Measurements from ENCODE around the gene MFGE8.
A peak's percentile ranks its signal among the peaks of the same experiment; 100 is the strongest.

MFGE8 gene

DNA sequence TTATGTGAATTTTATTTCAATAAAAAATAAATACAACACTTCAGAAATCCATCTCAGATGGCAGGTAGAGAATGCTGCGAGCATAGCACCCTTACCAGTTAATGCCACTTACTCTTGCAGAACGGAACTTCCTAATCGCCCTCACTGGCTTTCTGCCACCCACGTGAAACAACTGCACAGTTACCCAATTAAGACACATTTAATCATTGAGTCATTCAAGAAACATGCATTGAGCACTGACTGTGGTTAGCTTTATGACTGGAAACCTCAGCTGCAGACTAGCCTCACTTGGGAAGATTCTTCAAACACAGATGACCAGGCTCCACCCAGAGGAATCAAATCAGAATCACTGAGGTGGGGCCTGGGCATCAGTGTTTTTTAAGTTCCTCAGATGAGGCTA is 5.6 kb upstream of the MFGE8 start:
- no peak for DNase-seq (ENCODE audit: low read depth in 3 of 3)

DNA sequence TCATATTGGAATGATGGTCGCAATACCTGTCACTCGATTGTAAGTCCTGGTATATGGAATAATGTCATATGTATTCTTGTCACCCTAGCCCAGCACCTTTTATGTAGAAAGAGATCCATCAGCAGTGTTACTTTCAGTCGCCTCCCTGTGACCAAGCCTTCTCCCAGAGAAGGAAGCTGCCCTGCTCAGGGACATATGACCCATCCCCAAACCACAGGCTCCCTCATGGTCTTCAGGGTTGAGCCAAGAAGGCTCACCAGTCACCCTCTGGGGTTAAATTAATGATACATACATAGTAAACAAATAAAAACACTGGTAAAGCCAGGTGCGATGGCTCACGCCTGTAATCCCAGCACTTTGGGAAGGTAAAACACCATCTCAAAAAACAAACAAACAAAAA is 4.6 kb upstream of the MFGE8 start:
- DNase-seq (ENCODE audit: low read depth in 3 of 3) = no peak

DNA sequence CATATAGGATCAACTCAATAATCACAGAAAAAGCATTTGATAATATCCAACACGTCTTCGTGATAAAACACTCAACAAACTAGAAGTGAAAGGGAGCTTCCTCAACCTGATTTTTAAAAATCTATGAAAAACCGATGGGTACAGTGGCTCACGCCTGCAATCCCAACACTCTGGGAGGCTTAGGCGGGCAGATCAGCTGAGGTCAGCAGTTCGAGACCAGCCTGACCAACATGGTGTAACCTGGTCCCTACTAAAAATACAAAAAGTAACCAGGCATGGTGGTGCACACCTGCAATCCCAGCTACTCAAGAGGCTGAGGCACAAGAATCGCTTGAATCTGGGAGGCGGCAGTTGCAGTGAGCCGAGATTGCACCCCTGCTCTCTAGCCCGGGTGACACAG is 2.2 kb upstream of the MFGE8 start:
- DNase-seq (ENCODE audit: low read depth in 3 of 3) = no peak

DNA sequence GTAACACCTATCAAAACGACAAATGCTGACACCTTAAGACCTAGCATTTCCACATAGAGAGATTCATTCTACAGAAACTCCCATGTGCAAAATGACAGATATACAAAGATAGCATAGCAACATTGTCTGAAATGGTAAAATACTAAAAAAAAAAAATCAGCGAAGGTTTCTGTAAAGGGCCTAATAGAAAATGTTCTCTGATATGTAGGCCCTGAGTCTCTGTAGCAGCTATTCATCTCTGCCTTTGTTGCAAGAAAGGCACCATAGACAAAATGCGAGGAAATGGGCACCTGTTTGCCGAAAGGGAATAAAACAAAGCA is 631 bp upstream of the MFGE8 start:
- DNase-seq (ENCODE audit: low read depth in 3 of 3) = no peak

DNA sequence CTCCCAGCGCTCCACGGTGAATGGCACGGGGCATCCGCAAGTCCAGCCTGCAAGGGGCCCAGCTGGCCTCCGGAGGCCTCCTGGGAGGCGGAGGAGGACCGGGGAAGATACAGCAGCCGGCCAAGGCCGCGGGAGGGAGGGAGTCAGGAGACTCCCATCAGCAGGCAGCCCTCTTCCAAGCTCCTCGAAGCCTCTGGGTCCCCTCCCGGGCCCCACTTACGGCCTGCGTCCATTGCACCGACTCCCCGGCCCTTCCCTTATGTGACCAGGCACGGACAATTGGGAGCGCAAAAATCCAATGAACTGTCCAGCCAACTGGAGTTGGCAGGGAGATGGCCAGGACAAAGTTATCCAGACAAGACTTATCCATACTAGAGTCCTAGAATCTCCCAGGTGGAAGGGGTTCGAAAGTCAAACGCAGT is 668 bp downstream of the MFGE8 start:
- no peak for DNase-seq (ENCODE audit: low read depth in 3 of 3)

DNA sequence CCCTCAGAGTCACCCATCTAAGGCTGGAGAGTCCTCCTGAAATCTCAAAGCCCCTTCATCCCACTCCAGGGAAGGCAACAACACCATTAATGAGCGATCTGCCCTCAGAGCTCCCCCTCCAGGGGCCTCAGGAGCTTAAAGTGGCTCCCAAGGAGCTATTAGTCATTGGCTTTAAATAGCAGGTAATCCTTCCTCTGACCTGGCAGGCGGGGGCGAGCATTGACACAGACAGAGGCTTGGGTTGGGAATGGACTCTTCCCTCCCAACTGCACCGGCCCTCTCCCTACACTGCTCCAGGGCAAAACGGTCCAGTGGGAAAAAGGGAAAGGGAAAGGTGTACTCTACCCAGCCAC is 1.4 kb downstream of the MFGE8 start:
- no peak for DNase-seq (ENCODE audit: low read depth in 3 of 3)

DNA sequence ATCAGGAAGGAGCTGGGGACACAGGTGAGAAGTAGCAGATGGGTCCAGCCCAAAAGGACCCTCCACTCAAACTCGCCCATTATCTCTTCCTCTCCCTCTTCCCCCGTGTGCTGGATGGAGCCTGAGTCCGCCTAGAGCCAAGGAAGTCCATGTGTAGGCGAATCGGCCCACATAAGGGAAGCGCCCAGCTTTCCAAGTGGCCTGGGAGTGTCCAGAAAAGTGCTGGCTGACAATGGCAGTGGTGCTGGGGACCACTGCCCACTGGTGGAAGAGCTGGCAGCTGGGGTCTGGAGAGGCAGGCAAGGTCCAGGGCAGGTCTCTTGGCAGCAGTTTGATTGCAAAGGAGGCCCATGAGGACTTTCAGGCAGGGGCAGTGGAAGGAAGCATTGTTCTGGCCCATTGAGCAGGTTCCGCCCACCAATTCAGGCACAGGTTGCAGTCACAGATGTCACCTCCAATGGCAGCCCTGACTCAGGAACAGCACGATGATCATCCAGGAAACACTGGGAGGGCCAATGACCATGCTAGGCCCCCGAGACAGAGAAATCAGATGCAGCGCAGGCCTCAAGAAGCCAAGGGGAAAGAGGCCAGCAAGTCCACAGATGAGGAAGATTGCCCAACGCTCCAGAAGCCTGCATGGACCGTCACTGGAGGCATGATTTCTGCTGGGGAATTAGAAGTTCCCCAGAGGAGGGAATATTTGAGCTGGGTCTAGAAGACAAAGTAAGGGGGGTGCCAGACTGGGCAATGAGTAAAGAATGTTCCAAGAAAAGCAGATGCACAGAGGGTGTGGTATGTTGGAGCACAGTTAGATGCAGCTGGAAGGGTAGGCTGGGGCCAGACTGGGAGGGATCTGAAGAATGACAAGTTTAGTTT is 3.0 kb downstream of the MFGE8 start:
- DNase-seq (ENCODE audit: low read depth in 3 of 3) = no peak

DNA sequence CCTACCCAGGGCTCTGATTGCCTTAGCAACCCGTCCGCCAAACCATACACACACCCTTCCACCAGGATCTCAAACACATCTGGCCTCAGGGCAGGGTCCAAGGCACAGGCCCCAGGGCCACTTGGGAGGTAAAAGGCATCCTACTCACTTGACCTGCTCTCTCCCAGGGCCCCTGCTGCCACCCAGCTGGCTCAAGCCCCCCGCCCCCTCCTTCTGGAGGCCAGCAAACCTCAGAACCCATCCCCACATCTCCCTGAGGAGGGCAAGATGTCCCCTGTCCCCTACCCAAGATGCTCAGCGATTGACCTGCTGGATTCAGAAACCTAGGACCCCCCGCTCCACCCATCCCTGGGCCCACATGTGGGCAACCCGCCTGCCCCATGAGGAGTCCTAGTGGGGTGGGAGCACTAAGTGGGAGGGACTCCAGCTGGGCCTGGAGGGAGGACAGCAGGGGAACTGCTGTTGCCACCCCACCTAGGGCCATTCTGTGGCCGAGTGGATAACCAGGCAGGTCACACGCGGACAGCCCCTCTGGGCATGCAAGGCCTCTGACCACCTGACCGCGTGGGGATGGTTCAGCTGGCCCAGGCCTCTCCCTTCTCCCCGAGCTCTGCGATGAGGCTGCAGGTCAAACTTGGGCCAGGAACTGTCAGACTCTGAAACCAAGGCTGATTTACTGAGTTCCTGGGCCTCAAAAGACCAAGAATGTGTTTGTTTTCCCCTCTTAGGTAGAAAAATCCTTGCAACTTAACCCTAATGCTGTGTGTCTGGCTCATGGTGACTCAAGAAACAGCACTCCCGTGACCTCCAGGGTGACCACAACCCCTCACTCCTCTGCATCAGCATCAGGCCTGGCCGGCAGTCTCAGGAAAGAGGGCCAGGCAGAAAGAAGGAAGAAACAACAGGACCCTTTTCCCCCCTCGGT is 4.2 kb downstream of the MFGE8 start:
- no peak for DNase-seq (ENCODE audit: low read depth in 3 of 3)

DNA sequence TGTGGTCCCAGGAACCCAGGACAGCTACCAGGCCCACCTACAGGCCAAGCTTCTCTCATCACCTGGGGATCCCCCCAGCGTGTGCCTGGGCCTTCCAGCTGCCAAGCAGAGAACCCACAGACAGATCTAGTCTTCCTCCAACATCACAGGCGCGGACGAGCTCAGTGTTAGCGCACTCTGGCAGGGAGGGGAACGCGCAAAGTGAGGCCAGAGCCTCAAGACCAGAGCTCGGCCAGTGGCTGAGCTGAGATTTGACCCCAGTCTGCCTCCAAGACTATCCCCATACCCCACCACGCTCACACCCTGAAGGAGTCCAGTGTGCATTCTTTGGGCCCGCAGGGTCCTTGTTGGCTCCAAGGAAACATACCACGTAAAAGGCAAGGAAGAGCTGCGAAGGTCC is 5.1 kb downstream of the MFGE8 start:
- no peak for DNase-seq (ENCODE audit: low read depth in 3 of 3)

DNA sequence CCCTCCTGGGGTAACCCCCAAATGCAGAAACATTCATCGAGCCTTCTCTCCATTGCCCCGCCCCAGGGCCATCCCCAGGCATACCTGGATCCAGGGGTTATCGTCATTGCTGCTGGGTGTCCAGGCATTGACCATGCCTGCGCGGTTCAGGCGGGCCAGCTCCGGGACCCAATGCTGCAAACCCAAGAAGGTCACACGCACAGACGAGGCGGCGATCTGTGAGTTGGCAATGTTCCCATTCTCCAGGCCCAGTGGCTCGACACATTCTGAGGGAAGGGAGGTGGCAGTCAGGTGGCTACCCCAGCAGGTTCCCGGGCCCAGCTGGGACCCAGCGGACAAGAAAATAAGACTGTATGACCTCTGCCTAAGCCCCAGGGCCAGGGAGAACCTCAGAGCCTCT is 6.1 kb downstream of the MFGE8 start:
- DNase-seq (ENCODE audit: low read depth in 3 of 3) = no peak

DNA sequence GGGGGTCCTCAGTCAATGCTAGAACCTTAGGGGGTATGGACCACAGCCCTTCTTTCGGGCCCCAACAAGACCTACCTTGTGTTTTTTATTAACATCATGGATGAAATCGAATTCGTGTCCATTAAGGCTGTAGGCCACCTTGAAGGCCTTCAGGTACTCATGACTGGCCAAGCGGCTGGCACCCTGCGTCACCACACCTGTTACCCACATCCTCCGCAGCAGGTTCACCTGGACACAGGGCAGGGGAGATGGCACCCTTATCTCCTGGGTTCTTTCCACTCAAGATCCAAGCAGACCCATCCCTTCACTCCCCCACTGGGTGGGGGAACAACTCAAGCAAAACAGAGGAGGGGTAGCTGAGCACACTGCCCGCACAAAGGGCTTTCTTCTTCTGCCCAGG is 6.6 kb downstream of the MFGE8 start:
- DNase-seq (ENCODE audit: low read depth in 3 of 3) = no peak

DNA sequence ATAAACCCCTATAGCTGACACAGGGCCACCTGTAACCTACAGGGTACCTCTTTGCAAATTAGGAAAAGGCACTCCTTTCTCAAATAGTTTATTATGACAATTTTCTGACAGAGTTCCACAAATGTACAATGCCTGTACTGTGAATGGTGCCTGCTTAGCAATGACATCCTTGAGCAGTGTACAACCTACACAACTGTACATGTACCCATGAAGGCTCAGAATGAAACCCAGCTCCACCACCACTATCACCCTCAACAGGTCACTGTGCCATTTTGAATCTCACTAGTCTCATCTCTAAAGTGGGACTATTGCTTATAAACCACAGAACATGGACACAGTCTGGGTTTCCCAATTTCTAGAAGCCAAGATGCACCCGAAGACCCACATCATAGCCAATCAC is 7.0 kb downstream of the MFGE8 start:
- DNase-seq (ENCODE audit: low read depth in 3 of 3) = no peak

DNA sequence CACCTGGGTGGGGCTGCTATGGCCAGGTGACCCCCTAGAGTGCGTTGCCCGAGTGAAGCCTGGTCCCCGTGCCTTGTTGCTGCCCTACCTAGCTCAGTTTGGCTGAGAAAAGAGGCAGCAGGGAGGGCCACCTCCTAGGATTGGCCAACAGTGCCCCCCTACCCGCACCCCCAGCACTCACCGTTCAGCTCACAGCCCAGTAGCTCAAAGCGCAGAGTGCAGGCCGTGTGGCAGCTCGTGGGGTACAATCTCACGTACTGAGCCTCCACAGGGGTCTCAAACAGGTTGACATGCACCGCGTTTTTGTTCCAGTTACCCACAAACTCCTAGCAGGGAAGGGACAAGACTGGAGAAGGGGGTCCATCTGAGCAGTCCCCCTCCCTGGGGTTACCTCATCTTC is 7.6 kb downstream of the MFGE8 start:
- no peak for DNase-seq (ENCODE audit: low read depth in 3 of 3)

DNA sequence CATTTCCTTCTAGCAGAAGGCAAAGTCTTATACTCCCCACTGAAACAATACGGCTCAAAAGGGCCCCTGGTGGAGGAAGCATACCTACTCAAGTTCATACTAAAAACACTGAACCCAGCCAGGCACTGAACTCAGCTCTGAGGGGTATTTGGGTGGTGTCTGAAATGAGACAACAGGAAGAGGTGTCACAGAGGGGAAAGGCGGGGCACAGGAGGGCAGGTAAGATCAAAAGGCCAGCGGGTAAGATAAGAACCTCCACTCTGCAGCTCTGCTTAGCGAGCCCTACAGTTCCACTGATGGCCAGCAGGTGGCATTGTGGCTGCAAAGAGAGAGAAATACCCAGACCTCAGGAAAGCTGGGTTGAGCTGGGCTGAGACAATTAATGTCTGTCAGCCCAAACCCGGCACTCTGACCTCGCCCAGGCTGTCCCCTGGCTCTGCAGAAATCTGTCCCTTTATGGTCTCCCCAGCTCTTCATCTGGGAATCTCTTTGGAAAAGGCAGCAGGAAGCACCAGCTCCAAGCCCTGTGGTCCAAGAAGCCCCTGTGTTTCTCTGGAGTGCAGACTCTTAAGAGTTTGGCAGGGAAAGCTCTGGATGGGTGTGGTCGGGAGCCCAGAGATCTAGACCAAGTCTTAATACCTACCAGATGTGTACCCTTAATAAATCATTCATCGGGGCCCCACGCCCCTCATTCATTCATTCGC is 8.4 kb downstream of the MFGE8 start:
- peak; percentile 75 to 89 (median 88) for DNase-seq (ENCODE audit: low read depth in 3 of 3)

DNA sequence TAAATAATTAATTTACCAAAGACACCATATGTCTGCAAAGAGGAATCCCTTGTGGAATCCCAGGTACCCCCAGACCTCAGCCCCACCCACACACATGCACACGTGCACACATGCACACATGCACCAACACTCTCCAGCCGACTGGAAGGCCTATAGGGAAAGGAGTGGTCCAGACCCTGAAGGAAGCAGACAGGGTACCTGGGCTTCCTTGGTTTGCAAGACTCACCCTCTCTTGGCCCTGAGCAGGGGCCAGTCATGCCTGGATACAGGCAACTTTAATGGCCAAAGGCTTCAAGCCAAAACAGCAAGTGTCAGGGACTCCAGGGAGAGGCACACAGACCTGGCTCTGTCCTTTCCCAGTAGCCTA is 8.9 kb downstream of the MFGE8 start:
- no peak for DNase-seq (ENCODE audit: low read depth in 3 of 3)

DNA sequence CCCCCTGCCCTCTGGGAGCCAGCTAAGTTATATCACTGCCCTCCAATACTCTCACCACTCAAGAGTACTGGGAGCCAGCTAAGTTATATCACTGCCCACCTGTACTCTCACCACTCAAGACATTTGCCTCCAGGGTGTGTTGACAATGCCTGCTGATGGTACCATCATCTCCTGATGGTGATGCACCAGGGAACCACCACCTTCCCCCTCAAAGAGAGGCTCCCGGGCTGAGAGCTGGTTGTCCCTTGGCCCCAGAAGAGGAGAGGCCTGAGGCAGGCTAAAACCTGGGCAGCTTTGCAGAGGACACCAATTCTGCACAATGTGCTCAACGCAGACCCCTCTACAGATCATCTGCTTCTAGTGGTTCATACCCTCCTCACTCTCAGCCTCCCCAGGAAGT is 10.3 kb downstream of the MFGE8 start:
- DNase-seq (ENCODE audit: low read depth in 3 of 3) = no peak

DNA sequence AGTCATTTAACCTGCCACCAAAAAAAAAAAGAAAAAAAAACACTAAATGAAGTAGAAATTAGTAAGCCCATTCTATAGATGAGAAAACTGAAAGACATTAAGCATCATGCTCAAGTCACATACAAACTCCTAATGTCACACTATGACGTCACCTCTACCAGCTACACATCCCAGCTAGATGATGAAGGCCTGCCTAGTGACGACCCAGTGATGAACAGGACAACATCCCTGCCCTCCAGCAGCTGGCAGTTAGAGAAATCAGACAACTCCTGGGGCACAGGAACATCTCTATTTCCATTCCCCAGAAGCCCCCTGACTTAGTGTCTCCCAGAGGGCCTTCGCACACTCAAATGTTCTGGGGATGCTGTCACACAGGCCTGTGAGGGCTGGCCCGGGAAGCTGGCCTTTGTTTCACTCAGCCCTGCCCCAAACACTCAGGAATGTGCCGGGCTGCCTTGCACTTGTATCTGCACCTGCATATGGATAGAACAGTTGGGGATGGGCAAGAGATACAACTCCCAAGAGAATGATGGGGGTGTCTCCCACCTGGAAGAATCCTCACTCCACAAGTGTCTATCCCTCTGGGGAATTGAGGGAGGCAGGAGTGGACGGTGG is 10.9 kb downstream of the MFGE8 start:
- DNase-seq (ENCODE audit: low read depth in 3 of 3) = no peak

DNA sequence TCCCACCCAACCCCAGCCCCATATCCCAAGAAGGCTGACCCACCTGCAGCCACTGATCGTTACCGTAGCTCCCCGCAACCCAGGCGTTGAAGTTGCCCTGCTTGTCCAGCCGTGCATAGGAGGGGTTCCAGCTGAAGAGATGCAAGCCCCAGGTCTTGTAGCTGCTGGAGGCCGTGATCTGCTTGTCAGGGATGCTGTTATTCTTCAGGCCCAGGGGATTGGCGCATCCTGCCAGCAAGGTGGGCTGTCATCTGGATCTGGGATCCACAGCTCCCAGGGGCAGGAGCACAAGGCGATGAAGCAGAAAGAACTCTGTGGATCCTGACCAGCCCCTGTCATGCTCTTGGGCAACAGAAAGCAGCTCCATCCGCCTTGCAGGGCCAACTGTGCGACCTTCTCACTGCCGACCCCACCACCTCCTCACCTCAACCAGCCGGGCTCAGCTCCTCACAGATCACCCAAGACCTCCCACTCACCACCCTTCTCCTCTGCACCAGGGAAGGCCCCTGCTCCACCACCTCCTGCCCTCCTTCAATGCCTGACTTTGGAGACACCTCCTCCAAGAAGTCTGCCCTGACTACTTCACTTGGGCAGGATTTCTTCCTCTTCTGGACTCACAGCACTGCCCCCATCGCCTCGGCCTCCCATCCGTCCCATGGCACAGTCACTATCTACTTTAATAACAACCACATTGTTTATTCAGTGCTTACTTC is 11.5 kb downstream of the MFGE8 start:
- DNase-seq (ENCODE audit: low read depth in 3 of 3) = no peak

DNA sequence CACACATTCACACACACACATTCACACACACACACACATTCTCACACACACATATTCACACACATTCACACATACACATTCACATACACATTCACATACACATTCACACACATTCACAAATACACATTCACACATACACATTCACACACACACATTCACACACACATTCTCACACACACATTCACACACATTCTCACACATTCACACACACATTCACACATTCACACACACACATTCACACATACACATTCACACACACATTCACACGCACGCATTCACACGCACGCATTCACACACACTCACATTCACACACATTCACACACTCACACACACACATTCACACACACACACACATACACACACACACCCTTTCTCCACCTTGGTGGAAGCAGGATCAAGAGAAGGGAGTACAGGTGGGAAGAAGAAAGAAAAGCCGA is 12.2 kb downstream of the MFGE8 start:
- DNase-seq (ENCODE audit: low read depth in 3 of 3) = no peak

DNA sequence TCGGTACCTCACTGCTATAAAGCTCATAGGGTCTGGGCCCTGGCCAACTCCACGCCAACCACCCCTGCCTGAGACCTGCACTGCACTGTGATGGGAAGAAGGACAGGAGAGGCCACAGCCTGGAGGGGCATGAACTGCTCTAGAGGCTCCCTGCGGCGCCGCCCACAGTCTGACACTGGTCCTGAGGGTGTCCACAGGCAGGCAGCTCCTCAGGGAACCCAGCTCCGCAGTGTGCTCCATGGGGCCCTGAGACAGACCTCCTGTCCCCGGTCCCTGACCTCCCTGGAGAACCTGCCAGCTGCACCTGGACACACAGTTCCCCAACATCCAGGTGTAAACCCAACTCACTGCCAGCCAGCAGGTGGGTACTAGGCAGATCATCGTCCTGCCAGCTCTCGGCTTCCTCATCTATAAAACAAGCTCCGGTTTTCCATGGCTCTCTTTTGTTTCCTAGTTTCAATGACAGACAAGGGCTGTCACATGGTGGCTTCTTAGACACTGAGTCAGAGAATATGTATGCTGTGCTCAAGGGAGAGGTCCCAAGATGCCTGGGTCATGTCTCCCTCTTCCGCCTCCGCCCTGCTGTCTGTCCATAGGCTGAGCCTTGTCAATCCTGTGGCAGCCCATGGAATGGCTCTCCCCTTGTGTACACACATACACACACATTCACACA is 12.7 kb downstream of the MFGE8 start:
- DNase-seq (ENCODE audit: low read depth in 3 of 3) = no peak

DNA sequence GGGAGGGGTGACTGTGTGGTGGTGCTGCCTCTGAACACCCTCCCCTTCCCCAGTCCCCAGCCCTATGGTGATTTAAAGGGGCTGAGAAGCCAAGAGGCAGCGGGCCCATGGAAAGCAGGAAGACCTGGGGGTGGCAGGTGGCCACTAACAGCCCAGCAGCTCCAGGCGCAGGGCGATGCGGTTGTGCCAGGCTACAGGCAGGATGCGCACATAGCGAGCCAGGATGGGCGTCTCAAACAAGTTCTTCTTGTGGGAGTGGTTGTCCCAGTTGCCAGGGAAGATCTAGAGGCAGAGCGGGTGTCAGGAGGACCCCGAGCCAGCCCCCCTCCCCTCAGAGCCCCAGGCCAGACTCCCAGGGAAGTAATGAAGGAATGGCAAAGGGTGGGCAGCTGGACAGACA is 13.9 kb downstream of the MFGE8 start:
- DNase-seq (ENCODE audit: low read depth in 3 of 3) = no peak

Data from stimulated activated CD4-positive, alpha-beta T cell treated with anti-CD3 and anti-CD28 coated beads, TNF-alpha, amount 100 ng/mL, for 4 hours (primary cell).